Pulmonary artery endothelial cell (primary cell): ENCODE results near the gene ENTHD1. TPM values are rescaled to one million over a fixed set of nuclear protein-coding genes. Genes with fewer than 3 reads are reported as not detected.
"Not testable (repeated sequence)": the region's sequence is repeated elsewhere in the genome, so short reads cannot be mapped to it uniquely, and the experiment has no call there.

ENCODE experiments used
- DNase-seq: peaks from one replicate; pipeline ENCODE4 v3.0.0-alpha.2; 2011; ENCODE audit warnings: low read depth, low spot score
- total RNA-seq: library from RNA; depleted of rRNA; stranded (reverse); fragments of >200 nt; gene quantifications from 2 replicates; pipeline ENCODE4 v1.2.3, GENCODE V29; 2014

Gene ENTHD1
- total RNA-seq, 1 donor from 2014 or later, result not detected

- DNase-seq, result no peak
Measured at GRCh38 chr22:39851606-39852315, 41.8 kb downstream of the ENTHD1 start.

GRCh38 chr22:39847477-39847876 is 46.1 kb downstream of the ENTHD1 start:
- no peak for DNase-seq

GRCh38 chr22:39846539-39846938 is 47.0 kb downstream of the ENTHD1 start:
- DNase-seq, result not testable (repeated sequence)

GRCh38 chr22:39845529-39845928 is 48.0 kb downstream of the ENTHD1 start:
- DNase-seq, result no peak

- DNase-seq, result no peak
Measured at GRCh38 chr22:39839917-39840510, 53.5 kb downstream of the ENTHD1 start.

- DNase-seq, result no peak
Measured at GRCh38 chr22:39839204-39839603, 54.4 kb downstream of the ENTHD1 start.

- no peak for DNase-seq
Measured at GRCh38 chr22:39833610-39834009, 60.0 kb downstream of the ENTHD1 start.

GRCh38 chr22:39833093-39833492 is 60.5 kb downstream of the ENTHD1 start:
- DNase-seq, result no peak

GRCh38 chr22:39832627-39833074 is 60.9 kb downstream of the ENTHD1 start:
- no peak for DNase-seq

GRCh38 chr22:39825661-39826102 is 67.9 kb downstream of the ENTHD1 start:
- no peak for DNase-seq

GRCh38 chr22:39821008-39821407 is 72.6 kb downstream of the ENTHD1 start:
- DNase-seq, result no peak

- peak; percentile 20 for DNase-seq
Measured at GRCh38 chr22:39820256-39820655, 73.3 kb downstream of the ENTHD1 start.

- DNase-seq, result no peak
Measured at GRCh38 chr22:39819429-39819828, 74.1 kb downstream of the ENTHD1 start.

- no peak for DNase-seq
Measured at GRCh38 chr22:39818094-39818493, 75.5 kb downstream of the ENTHD1 start.

- no peak for DNase-seq
Measured at GRCh38 chr22:39815932-39816331, 77.6 kb downstream of the ENTHD1 start.

- no peak for DNase-seq
Measured at GRCh38 chr22:39814899-39815298, 78.7 kb downstream of the ENTHD1 start.

GRCh38 chr22:39809772-39810557 is 83.6 kb downstream of the ENTHD1 start:
- no peak for DNase-seq

GRCh38 chr22:39808081-39808480 is 85.5 kb downstream of the ENTHD1 start:
- no peak for DNase-seq

- DNase-seq, result no peak
Measured at GRCh38 chr22:39806109-39806508, 87.5 kb downstream of the ENTHD1 start.

GRCh38 chr22:39805117-39805516 is 88.4 kb downstream of the ENTHD1 start:
- DNase-seq, result no peak

GRCh38 chr22:39802682-39803081 is 90.9 kb downstream of the ENTHD1 start:
- no peak for DNase-seq

- DNase-seq, result no peak
Measured at GRCh38 chr22:39800790-39801520, 92.6 kb downstream of the ENTHD1 start.
